Panc1 (cell line): Measurements from ENCODE around the gene RWDD1. TPM values are rescaled to one million over a fixed set of nuclear protein-coding genes. Genes with fewer than 3 reads are reported as not detected.

Experiments
- ATAC-seq: fragments of 200-7000 bp; cut with Tn5 transposase; 2 replicates; pipeline ENCODE4 v1.9.1; 2020; ENCODE audit warnings: mild to moderate bottlenecking, moderate library complexity
- BruUV-seq: library from RNA; stranded (reverse); fragments of 400-500 nt; replicated peaks from 2 replicates; lab custom pipeline; 2021; lab: Mats Ljungman, UMichigan
- CTCF ChIA-PET: fragments of 300-600 bp; sonication (Branson Sonifier 250); formaldehyde crosslinking; loops from one replicate; lab custom pipeline; 2022; ENCODE audit warnings: antibody characterized with exemption; lab: Charles Lee
- POLR2A ChIA-PET: fragments of 300-600 bp; sonication (Branson Sonifier 250); formaldehyde crosslinking; loops from one replicate; lab custom pipeline; 2022; ENCODE audit warnings: antibody characterized with exemption; lab: Charles Lee
- DNase-seq: peaks from one replicate; pipeline ENCODE4 v3.0.0-alpha.2; 2010; ENCODE audit warnings: low read depth, low spot score
- H3K27ac ChIP-seq: 2 replicates; pipeline ENCODE4 v1.5.1; 2011; ENCODE audit warnings: mild to moderate bottlenecking, low read length, inconsistent platforms
- H3K27me3 ChIP-seq: fragments of 200-500 bp; sonication (Bioruptor generic); 2 replicates; pipeline ENCODE4 v1.6.0; 2014; ENCODE audit warnings: low read length, inconsistent platforms; ENCODE audit not compliant: control insufficient read depth, insufficient read depth
- H3K36me3 ChIP-seq: fragments of 200-500 bp; sonication (Bioruptor generic); 2 replicates; pipeline ENCODE4 v1.5.1; 2014; ENCODE audit warnings: inconsistent platforms, mild to moderate bottlenecking, low read length, moderate library complexity; ENCODE audit not compliant: control insufficient read depth, insufficient read depth
- H3K4me1 ChIP-seq: 2 replicates; pipeline ENCODE4 v1.5.1; 2011; ENCODE audit warnings: inconsistent platforms, mild to moderate bottlenecking, low read length, moderate library complexity; ENCODE audit not compliant: control insufficient read depth, insufficient read depth
- H3K4me3 ChIP-seq, 2 experiments: 2 replicates each; pipeline ENCODE4 v1.5.1; 2011 to 2012; ENCODE audit warnings: low read depth in 2 of 2, low read length in 2 of 2, mild to moderate bottlenecking in 2 of 2, inconsistent platforms in 1 of 2, moderate library complexity in 1 of 2
- H3K9me3 ChIP-seq: fragments of 200-500 bp; sonication (Bioruptor generic); 2 replicates; pipeline ENCODE4 v1.5.1; 2014; ENCODE audit warnings: low read depth, mild to moderate bottlenecking, inconsistent platforms, low read length, moderate library complexity; ENCODE audit not compliant: control insufficient read depth, insufficient read depth
- CTCF ChIP-seq: fragments of 450-650 bp; IDR thresholded peaks from 2 replicates; pipeline ENCODE4 v1.5.1; 2017; ENCODE audit warnings: mild to moderate bottlenecking
- POLR2AphosphoS5 ChIP-seq: IDR thresholded peaks from 2 replicates; pipeline ENCODE4 v1.6.1; 2012; ENCODE audit warnings: mild to moderate bottlenecking, low read depth, low read length, moderate library complexity
- REST ChIP-seq, 2 experiments: IDR thresholded peaks; 2 replicates each; pipeline ENCODE4 v1.6.1; 2011 to 2012; ENCODE audit warnings: low read depth in 2 of 2, control low read depth in 1 of 2, low read length in 1 of 2, mild to moderate bottlenecking in 1 of 2, moderate library complexity in 1 of 2; ENCODE audit not compliant: insufficient read depth in 1 of 2
- SIN3A ChIP-seq: IDR thresholded peaks from 2 replicates; pipeline ENCODE4 v1.6.1; 2012; ENCODE audit warnings: low read depth, mild to moderate bottlenecking, low read length, moderate library complexity, borderline replicate concordance; ENCODE audit not compliant: insufficient read depth
- TCF7L2 ChIP-seq: IDR thresholded peaks from 2 replicates; pipeline ENCODE4 v1.6.1; 2011; ENCODE audit warnings: mild to moderate bottlenecking, low read depth, low read length, inconsistent platforms
- in situ Hi-C: cut with HindIII; loops from 2 replicates; pipeline ENCODE4 v1.10.0; 2016; ENCODE audit warnings: low sequenced_read_pairs, low pct_unique_long_range_greater_than_20kb
- intact Hi-C: fragments of 100-400 bp; cut with micrococcal nuclease; formaldehyde crosslinking; loops from one replicate; pipeline ENCODE4 v1.10.0; 2022; ENCODE audit not compliant: unreplicated experiment
- total RNA-seq: library from RNA; stranded (reverse); gene quantifications from one replicate; pipeline ENCODE4 v1.2.1, GENCODE V29; 2021; ENCODE audit not compliant: unreplicated experiment

RWDD1 gene
- total RNA-seq, 1 experiment from 2014 or later: 68.0 TPM

- no peak overlapping the region for H3K4me3 ChIP-seq
- H3K27me3 ChIP-seq: peaks cover 28% of the 10 kb centered on the region
- CTCF ChIA-PET: interaction anchor here (1.0 to 1.4 kb wide), 2 partner anchors 275 to 295 kb away, joined by 3 to 7 read pairs; no protein-coding TSS in a partner anchor
- no peaks in the 10 kb centered on the region for H3K36me3 ChIP-seq
- H3K4me1 ChIP-seq: no peaks in the 10 kb centered on the region; the same call in none of the 2 replicates
- no peak for ATAC-seq
- no peak for TF ChIP-seq SIN3A
- no peak for TF ChIP-seq TCF7L2
- no peak for TF ChIP-seq REST (IDR thresholded peaks at IDR 0.05; ENCODE audit: insufficient read depth in 1 of 2, low read depth in 2 of 2, low read length in 1 of 2)
- no peak for TF ChIP-seq CTCF
- no peak for TF ChIP-seq POLR2AphosphoS5
- no peaks in the 10 kb centered on the region for H3K9me3 ChIP-seq
- BruUV-seq: no TSS peak
- in situ Hi-C loops (no loop called here), intact Hi-C loops (no loop called here)
- POLR2A ChIA-PET: interaction anchor here (1.3 kb wide), 1 partner anchor 9 kb away, joined by 3 read pairs; the partner anchor contains the start of gene RWDD1
- no peak for DNase-seq
- H3K27ac ChIP-seq: no peak overlapping the region
Measured at GRCh38 chr6:116562614-116563013, 8.7 kb upstream of the RWDD1 start.

- DNase-seq (no peak), ATAC-seq (no peak)
- POLR2A ChIA-PET: no interaction called here
- Histone ChIP-seq H3K36me3 (no peaks in the 10 kb centered on the region), H3K4me3 (no peak overlapping the region), H3K27me3 (peaks cover 25% of the 10 kb centered on the region), H3K9me3 (no peaks in the 10 kb centered on the region), H3K4me1 (no peaks in the 10 kb centered on the region; the same call in 1 of the 2 replicates), H3K27ac (no peak overlapping the region)
- in situ Hi-C loops (no loop called here), intact Hi-C loops (no loop called here)
- BruUV-seq: no TSS peak
- no peak for TF ChIP-seq POLR2AphosphoS5
- TF ChIP-seq REST (IDR thresholded peaks at IDR 0.05; ENCODE audit: insufficient read depth in 1 of 2, low read depth in 2 of 2, low read length in 1 of 2): no peak
- TF ChIP-seq SIN3A: no peak
- no peak for TF ChIP-seq CTCF
- no peak for TF ChIP-seq TCF7L2
- CTCF ChIA-PET: interaction anchor here (0.5 to 1.4 kb wide), 3 partner anchors 22 to 296 kb away, joined by 3 to 7 read pairs (median 3); no protein-coding TSS in a partner anchor
Measured at GRCh38 chr6:116563830-116564229, 7.5 kb upstream of the RWDD1 start.
